Measurements from ENCODE around the gene PRELID1. TPM values are rescaled to one million over a fixed set of nuclear protein-coding genes. Genes with fewer than 3 reads are reported as not detected.
"Not testable (repeated sequence)": the region's sequence is repeated elsewhere in the genome, so short reads cannot be mapped to it uniquely, and the experiment has no call there.

PRELID1 gene
- polyA plus RNA-seq, 5 donors = 75.9 to 128 (median 93.9) TPM

DNA sequence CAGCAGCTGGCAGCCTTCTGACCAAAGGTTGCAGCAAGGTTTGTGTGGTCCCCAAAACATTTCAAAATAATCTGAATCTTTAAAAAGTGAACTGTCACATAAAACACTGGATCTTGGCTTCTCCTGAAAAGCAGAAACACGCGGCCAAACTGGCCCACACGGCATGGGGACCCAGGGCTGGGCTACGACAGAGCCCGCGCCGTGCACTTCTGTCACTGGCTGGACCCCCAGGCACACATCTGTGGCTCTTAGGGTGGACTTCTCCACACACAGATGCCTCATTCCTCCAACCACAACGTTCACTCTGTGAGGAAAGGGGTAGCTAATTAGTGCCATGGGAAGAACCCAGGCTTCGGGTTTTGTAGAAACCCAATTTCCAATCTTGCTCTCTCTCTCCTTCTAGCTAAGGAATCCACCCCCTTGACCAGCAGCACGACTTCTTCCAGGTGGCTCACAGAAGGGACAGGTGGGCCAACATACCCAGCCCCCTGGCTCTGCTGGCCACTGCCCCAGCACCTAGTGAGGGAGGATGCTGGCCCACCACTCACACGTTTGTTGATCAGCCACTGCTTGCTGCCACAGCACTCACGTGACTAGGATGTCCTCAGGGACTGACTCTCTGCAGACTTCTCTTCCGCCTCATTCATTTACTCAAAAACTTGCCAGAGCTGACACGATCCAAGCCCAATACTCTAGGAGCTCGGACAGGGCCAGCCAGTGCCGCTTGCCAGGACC, 30.0 kb downstream of the PRELID1 start:
- DNase-seq = no peak

DNA sequence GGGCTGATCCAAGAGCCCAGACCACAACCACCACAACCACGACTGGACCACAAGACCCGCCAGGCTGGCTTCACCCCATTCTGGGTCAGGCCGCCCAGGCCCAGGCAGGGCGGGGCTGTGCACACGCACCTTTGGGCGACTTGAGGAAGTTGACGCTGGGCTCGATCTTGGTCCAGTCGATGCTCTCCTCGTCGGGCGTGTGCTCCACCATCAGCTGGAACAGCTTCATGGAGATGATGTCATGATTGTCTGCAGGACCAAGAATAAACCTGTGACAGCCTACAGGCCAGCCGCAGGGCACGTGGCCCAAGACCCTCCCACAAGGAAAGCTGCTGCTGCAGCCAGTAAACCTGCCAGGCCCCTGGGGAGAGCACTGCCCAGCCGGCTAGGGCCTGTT, 30.6 kb downstream of the PRELID1 start:
- no peak for DNase-seq

DNA sequence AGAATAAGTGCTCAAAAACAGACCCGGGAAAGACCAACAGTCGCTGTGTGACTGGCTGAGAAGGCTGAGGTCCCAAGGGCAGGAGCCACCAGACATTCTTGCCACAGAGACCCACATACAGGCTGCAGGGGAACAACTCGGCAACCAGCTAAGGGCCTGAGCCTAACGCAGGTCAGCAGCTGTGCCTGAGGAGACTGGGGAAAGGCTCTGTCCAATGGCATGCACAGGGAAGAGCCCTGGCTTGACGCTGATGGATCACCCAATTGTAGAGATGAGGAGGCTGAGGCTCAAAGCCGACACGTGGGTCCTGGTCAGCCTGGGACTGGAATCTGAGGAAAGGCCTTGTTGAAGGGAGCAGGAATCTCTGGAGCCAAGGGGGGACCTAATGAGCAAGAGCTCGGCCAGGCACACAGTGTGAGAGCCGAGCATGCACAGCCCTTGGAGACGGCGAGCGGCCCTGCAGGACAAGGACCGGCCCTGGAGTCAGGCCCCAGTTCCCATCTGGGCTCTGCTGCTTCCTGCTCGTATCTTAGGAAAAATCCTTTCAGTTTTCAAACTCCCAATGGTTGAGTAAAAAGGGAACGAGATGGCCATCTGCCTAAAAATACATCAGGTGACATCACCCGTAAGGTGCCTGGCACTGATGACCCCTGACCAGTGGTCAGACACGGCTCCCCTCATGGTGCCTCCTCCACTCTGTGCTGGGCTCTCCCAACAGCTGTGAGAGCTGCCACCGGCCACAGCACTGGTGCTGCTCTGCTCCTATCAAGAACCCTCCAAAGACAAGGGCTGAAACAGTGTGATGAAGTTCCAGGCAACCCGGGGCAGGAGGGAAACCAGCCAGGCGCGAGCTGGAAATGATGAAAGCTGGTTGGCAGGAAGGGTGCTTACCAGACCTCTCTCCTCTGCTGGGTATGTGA, 31.4 kb downstream of the PRELID1 start:
- no peak for DNase-seq

DNA sequence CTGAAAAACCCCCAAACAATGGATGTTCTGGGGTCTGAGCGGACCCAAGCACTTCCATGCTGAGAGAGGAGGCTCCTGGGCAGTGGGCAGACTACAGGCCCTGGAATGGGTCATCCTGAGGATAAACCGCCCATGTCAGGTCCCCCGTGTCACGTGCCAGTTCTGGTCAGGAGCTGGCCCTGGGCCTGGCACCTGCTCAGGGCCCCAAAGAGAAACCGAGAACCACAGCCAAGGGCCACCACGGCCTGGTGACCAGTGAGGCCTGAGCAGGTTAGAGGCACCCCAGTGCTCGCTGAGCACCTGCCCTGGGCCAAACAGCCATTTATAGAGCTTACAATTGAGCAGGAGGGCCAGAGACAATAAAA, 32.1 kb downstream of the PRELID1 start:
- DNase-seq = no peak

DNA sequence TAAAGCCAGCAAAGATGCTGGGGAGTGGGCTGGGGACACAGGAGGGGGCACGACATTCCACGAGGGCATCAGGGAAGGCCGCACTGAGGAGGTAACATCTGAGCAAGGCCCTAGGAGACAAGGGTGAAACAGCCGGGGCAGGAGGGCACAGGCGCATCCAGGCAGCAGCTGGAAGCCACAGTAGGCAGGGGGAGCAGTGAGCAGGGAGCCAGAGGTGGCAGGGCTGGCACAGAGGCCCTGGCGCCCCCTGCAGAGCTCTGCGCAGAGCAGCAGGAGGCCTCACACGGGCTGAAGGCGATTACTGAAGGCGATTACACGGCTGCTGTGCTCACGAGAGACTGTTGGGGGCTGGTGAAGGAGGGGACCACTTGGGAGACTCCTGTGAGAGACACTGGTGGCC, 32.5 kb downstream of the PRELID1 start:
- no peak for DNase-seq

DNA sequence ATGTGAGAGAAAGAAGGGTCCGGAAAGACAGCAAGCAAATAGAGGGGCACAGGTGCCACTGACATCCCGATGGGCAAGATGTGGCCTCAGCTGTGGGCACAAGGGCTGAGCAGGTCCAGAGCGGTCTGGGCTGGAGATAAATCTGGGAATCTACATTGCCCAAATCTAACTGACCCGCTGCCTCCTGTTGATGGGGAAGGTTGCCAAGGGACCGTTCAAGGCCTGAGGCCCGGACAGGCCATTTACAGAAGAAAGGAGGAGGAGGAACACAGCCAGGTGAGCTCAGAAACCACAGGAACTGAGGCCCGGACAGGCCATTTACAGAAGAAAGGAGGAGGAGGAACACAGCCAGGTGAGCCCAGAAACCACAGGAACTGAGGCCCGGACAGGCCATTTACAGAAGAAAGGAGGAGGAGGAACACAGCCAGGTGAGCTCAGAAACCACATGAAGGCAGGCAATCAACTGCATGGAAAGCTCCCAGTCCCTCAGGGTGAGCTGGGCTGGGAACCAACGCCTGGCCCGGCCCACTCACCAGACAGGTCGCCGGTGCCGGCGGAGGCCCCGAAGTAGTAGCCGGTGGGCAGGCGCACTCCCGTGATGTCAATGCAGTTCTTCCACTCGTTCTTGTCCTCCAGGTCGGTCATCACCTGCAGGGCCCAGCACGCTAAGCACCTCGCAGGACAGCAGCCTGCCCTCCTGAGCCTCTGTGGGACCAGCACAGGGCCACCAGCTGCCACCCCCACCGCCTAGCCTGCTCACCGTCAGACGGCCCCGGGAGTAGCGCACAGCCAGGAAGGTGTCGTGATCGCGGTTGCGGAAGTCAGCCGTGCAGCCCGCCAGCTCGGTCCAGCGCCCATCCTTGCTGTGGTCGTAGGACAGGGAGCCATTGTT, 33.2 kb downstream of the PRELID1 start:
- DNase-seq = no peak

DNA sequence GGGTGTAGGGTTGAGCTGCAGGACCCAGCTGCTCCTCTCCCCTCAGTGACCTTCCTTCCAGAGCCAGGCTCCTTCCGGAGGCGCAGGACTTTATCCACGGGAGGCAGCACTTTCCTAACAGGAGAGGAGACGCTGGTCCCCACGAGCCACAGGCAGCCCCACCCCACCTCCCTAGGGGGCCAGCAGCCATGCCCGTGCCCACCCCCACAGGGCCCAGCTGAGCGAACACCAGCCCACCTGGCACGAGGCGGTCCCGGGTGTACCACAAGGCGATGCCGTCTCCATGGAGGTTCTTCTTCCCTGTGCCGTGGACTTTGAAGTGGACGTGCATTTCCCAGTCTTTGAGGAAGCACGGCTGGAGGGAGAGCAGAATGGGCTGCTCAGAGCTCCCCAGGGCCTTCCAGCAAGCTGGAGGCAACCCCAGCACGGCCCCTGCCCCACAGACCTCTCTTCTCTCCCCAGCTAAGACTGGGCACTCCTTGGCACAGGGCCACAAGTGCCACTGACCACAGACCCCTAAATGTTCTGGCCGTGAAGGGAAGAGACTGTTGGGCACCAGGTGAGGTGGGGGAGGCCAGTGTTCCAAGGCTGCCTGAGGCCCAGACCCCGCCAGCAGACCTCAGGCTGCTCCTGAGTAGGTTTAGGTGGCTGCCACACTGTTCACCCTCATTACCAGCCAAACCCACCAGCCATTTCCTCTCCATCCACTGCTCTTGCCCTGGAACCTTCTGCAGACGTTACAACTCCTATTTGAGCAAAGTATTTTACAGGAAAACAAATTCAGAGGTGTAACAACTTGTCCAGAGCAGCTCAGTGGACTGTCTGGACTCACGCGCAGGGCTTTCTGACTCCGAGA, 34.9 kb downstream of the PRELID1 start:
- DNase-seq = no peak

DNA sequence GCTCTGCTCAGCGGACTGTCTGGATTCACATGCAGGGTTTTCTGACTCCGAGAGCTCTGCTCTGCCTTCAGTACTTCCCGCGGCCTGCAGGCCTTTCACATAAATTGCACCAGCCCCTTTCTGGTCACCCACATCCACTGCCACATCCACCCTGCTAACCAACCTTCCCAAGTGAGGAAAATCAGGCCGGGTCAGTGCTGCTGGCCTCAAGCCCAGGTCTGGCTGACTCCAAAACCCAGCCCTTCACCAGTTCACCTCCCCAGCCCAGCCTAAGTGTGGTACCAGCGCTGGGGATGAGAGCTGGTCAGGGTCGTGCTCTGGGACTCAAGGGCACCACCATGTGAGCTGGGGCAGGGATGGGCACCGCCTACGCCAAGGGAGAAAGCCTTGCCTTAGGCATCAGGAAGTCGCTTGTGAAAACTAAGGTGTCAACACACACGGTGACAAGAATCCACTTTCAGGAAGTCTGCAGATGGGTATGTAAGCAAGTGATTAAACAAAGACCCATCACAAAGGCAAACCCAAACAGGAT, 35.6 kb downstream of the PRELID1 start:
- no peak for DNase-seq

DNA sequence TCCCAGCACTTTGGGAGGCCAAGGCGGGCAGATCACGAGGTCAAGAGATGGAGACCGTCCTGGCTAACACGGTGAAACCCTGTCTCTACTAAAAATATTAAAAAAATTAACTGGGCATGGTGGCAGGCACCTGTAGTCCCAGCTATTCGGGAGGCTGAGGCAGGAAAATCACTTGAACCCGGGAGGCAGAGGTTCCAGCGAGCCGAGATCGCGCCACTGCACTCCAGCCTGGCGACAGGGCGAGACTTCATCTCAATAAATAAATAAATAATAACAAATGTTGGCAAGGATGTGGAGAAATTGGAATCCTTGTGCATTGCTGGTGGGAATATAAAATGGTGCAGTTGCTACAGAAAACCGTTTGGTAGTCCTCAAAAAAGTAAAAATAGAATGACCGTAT, 39.4 kb downstream of the PRELID1 start:
- not testable (repeated sequence) for DNase-seq

DNA sequence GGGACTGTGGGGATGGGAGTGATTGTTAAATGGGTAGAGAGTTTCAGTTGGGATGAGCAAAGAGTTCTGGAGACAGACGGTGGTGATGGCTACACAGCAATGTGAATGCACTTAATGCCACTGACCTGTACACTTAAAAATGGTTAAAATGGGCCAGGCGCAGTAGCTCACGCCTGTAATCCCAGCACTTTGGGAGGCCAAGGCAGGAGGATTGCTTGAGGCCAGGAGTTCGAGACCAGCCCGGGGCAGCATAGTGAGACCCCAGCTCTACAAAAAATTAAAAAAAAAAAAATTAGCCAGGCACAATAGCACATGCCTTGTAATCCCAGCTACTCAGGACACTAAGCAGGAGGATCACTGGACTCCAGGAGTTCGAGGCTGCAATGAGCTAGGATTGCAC, 40.2 kb downstream of the PRELID1 start:
- no peak for DNase-seq

DNA sequence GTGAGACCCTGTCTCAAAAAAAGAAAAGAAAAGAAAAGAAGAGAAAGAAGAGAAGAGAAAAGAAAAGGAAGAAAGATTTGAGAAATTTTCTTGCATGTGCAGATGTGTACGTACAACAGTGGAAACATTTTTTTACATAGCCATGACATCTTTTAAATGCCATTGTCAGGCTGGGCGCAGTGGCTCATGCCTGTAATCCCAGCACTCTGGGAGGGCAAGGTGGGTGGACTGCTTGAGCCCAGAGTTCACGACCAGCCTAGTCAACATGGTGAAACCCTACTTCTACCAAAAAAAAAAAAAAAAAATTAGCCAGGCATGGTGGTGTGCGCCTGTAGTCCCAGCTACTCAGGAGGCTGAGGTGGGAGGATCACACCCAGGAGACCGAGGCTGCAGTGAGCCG, 41.3 kb downstream of the PRELID1 start:
- DNase-seq = no peak

DNA sequence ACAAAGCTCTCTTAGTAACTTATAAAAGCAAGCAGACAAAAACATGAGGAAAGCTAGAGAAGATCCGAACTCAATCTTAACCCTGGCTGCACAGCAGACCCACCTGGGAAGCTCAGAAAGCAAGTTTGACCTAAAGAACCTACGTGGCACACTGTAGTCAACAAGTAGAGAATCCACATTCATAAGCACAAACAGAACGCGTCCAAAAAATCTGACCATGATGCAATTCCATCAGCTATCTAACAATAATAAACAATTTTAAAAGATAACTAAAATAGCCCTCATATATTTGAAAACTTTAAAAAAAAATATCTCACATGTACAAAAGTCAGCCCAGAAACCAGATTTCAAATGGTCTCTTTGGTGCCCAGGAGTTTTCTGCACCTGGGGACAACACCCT, 43.2 kb downstream of the PRELID1 start:
- DNase-seq = no peak

DNA sequence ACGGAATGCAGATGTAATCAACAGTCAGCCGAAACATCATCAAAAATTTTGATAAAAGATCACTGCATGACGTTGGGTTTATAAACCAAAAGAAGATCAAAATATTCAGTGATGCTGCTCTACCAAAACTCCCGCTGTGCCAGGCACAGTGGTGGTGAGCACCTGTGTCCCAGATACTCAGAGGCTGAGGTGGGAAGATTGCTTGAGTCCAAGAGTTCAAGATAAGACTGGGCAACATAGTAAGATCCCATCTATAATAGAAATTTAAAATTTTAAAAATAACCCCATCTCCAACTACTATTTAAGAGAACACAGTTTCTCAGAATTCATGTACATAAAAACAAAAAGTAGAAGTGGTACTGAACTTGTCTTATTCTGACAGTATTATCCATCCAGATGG, 44.1 kb downstream of the PRELID1 start:
- DNase-seq = no peak

DNA sequence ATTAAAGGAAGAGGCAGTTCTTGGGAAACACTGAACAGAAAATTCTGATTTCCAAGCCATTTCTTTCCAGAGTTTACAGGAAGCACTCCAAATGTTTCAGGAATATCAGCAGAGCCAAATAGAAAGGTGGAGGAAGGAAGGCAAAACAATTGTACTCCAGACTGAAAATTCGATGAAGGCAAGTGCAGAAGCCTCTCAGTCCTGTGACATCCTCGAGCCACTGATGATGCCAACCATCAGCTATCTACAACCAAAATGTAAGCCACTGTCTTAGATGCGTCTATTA, 45.7 kb downstream of the PRELID1 start:
- DNase-seq = no peak

DNA sequence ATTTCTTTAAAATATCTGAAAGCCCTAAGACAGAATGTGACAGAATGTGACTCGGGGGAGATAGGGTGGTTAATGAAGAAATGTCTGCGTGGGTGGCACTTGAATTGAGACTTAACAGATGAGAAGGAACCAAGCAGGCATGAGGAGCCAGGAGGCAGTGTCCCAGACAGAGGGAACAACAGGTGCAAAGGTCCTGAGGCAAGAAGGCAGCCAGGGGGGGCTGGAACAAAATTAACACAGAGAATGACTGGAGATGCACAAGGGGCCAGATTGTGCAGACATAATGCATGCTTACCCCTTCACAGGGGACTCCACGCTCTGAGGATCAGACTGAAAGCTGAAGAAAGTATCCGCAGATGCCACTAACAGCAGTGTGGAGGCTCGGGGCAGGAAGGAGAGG, 46.2 kb downstream of the PRELID1 start:
- no peak for DNase-seq

DNA sequence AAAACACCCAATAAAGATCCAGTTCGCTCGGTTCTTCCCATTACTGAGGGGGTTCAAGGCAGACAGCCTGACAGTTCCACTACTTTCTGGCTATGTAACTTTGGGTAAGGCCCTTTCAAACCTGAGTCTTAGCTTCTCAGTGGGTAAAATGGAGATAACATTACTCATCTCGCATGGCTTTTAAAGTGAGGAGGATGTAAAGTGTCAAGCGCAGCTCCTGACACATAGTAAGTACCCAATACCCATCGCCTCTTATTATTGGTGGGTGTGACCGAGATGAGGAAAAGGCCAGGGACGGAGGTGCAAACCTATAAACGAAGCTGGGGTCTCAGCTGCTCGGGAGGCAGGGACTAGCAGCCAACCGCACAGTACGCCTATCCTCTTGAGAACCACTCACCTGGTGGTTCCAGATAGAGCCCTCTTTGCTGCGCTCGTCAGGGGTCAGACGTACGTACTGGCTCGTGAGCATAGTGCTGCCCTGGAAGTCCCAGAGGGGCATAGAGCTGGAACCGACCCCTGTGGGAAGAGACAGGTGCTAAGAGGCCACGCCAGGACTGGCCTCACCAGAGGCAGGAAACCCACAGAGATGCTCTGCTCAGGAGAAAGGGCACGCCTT, 47.3 kb downstream of the PRELID1 start:
- DNase-seq = no peak

DNA sequence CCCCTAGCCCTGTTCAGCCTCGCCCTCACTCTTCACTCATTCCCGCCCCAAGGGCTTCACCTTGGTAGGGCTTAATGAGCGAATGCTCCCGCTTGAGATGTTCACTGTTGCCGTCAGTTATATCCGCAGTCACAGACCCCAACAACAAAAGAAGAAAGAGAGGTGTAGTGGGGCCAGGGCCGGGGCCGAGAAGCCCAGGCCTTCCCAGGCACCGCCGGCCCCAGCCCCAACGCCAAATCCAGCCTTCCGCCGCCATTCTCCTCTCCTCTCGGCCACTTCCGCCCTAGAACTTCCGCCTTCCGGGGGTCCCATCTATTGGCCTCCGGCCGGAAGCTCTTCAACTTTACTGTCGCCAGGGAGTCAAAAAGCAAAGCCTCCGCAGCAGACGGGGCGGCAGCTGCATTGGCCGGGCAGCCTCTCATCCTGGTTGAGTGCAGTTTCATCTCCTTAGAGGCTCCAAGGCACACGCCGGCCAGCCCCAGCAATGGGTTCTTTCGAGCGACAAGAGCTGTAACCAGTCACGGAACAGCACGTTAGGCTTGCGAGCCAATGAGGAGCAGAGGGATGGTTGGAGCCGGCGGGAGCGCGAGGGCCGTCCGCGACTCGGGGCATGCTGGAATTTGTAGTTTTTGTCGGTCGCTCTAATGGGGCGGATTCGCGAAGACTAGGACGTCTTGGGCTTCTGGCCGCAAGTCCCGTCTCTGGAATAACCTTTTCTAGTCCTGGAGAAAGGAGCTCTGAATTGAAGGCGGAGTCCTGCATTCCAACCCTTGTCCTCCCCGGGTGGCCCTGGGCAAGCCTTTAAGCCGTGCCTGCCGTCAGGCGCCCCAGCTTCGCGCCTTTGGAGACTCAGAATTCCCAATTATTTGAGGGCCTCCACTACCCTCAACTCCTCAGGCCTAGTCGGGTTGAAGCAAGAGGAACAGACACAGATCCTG, 48.1 kb downstream of the PRELID1 start, which contains the start of gene LMAN2:
Gene LMAN2, minus strand, starts transcription at position 277 of the 938 bp plus-strand sequence. Its CDS starts 21 bp downstream, at position 256.
- DNase-seq = peak; percentile 93 to 95

DNA sequence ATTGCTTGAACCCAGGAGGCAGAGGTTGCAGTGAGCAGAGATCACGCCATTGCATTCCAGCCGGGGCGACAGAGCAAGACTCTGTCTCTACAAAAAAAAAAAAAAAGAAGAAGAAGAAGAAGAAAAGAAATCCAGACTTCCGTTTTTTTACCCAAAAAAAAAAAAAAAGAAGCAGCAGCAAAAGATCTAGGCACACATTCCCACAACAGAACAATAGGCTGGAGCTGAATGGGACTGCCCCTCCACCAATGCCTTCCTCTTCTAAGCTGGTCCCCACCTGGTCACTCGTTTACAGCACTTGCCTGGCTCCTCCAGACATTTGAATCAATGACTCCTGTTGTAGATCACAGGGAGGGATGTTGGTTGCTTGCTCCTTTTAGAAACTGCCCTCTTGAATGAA, 49.5 kb downstream of the PRELID1 start:
- DNase-seq = no peak

DNA sequence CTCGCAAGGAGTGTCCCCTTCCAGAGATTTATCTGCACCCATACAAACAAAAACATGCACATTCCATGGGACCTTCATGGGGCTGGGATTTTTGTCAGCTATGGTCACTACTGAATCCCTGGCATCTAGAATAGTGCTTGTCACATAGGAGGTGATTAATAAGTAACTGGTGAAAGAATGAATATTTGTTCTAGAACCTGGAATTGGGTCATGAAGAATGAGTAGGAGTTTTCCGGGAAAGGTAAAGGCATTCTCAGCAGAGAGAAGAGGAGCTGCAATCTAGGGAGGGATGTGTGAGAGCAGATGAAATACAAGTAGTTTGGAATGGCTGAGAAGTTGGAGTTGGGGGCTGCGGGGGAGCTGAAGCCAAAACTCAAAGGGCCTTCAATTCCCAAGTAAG, 50.7 kb downstream of the PRELID1 start:
- no peak for DNase-seq

All from right lung (tissue), 5 donors.